Endothelial cell of umbilical vein (primary cell): ENCODE results near the gene ALPK1. TPM values are rescaled to one million over a fixed set of nuclear protein-coding genes. Genes with fewer than 3 reads are reported as not detected.

Experiments used
- BruUV-seq: library from RNA; stranded (reverse); fragments of 400-500 nt; replicated peaks from 2 replicates; lab custom pipeline; 2021; lab: Mats Ljungman, UMichigan
- CTCF ChIA-PET: fragments of 300-600, 350-600 bp; sonication (Branson Sonifier 250); formaldehyde crosslinking; loops from one replicate; lab custom pipeline; 2021; ENCODE audit warnings: antibody characterized with exemption, inconsistent platforms; lab: Charles Lee
- POLR2A ChIA-PET: fragments of 300-600, 350-600 bp; sonication (Branson Sonifier 250); formaldehyde crosslinking; loops from one replicate; lab custom pipeline; 2021; ENCODE audit warnings: antibody characterized with exemption, inconsistent platforms; lab: Charles Lee
- DNase-seq: peaks from one replicate; pipeline ENCODE4 v3.0.0-alpha.2; 2011; ENCODE audit warnings: low read depth, low spot score
- FAIRE-seq: peaks from 2 replicates; lab custom pipeline; 2011; peaks lifted over from hg19 to GRCh38; lab: Jason Lieb, UNC
- H2AFZ ChIP-seq: 2 replicates; pipeline ENCODE4 v1.6.0; 2012; ENCODE audit warnings: low read depth, low read length, control low read depth, inconsistent platforms
- H3K27ac ChIP-seq: 2 replicates; pipeline ENCODE4 v1.5.1; 2011; ENCODE audit warnings: low read depth, mild to moderate bottlenecking, control low read depth, low read length, moderate library complexity; ENCODE audit not compliant: insufficient read depth
- H3K27me3 ChIP-seq, 2 experiments: 2 replicates each; pipeline versions ENCODE4 v1.6.0 to v1.6.1; 2011; ENCODE audit warnings: low read length in 2 of 2, mixed read lengths in 1 of 2; ENCODE audit not compliant: control insufficient read depth in 2 of 2, insufficient read depth in 2 of 2
- H3K36me3 ChIP-seq, 2 experiments: 2 replicates in 1 of 2; 3 replicates in 1 of 2; pipeline ENCODE4 v1.5.1; 2011; ENCODE audit warnings: low read length in 2 of 2, mild to moderate bottlenecking in 1 of 2, moderate library complexity in 1 of 2; ENCODE audit not compliant: control insufficient read depth in 2 of 2, insufficient read depth in 2 of 2; ENCODE audit errors: extremely low read depth in 1 of 2
- H3K4me1 ChIP-seq: 3 replicates; pipeline ENCODE4 v1.5.1; 2011; ENCODE audit warnings: mild to moderate bottlenecking, low read length; ENCODE audit not compliant: control insufficient read depth, insufficient read depth; ENCODE audit errors: extremely low read depth
- H3K4me2 ChIP-seq: 2 replicates; pipeline ENCODE4 v1.6.1; 2011; ENCODE audit warnings: low read length, control low read depth, mixed read lengths; ENCODE audit not compliant: insufficient read depth
- H3K4me3 ChIP-seq, 3 experiments: fragments of 200-600 bp in 1 of 3; sonication (generic), shearing (Covaris generic) in 1 of 3; replicated peaks in 1 of 3; 2 replicates each; pipeline ENCODE4 v1.5.1; 2011 to 2016; ENCODE audit warnings: control low read depth in 3 of 3, low read length in 3 of 3, mild to moderate bottlenecking in 2 of 3, inconsistent platforms in 1 of 3, low read depth in 1 of 3, moderate library complexity in 1 of 3; ENCODE audit not compliant: insufficient read depth in 1 of 3
- H3K79me2 ChIP-seq: 2 replicates; pipeline ENCODE4 v1.6.0; 2012; ENCODE audit warnings: low read length, inconsistent platforms; ENCODE audit not compliant: control insufficient read depth, insufficient read depth
- H3K9ac ChIP-seq: replicated peaks from 2 replicates; pipeline ENCODE3; 2011; ENCODE audit warnings: low read length, control low read depth; ENCODE audit not compliant: insufficient read depth; ENCODE audit errors: extremely low read depth
- H3K9me1 ChIP-seq: replicated peaks from 3 replicates; pipeline ENCODE4 v1.6.0; 2011; ENCODE audit warnings: mild to moderate bottlenecking, low read length; ENCODE audit not compliant: control insufficient read depth, insufficient read depth; ENCODE audit errors: extremely low read depth
- H3K9me3 ChIP-seq: replicated peaks from 2 replicates; pipeline ENCODE4 v1.5.1; 2012; ENCODE audit warnings: low read length, inconsistent platforms; ENCODE audit not compliant: control insufficient read depth, insufficient read depth
- H4K20me1 ChIP-seq: replicated peaks from 2 replicates; pipeline ENCODE3; 2011; ENCODE audit warnings: mild to moderate bottlenecking, low read length; ENCODE audit not compliant: control insufficient read depth, insufficient read depth; ENCODE audit errors: extremely low read depth
- EZH2 ChIP-seq: IDR thresholded peaks from 2 replicates; pipeline ENCODE4 v1.6.1; 2012; ENCODE audit warnings: borderline replicate concordance, low read depth, mild to moderate bottlenecking, moderate library complexity, low read length, inconsistent platforms; ENCODE audit not compliant: severe bottlenecking
- FOS ChIP-seq: IDR thresholded peaks from 2 replicates; pipeline ENCODE4 v1.6.1; 2011; ENCODE audit warnings: mild to moderate bottlenecking, low read length, moderate library complexity, borderline replicate concordance; ENCODE audit not compliant: insufficient read depth
- GATA2 ChIP-seq: IDR thresholded peaks from 2 replicates; pipeline ENCODE4 v1.7.0; 2011; ENCODE audit warnings: low read depth, mild to moderate bottlenecking, moderate library complexity, mixed read lengths, low read length; ENCODE audit not compliant: insufficient read length, insufficient read depth
- JUN ChIP-seq: IDR thresholded peaks from 2 replicates; pipeline ENCODE4 v1.6.1; 2011; ENCODE audit warnings: borderline replicate concordance, low read depth; ENCODE audit not compliant: insufficient read length, insufficient read depth
- MAX ChIP-seq: IDR thresholded peaks from 2 replicates; pipeline ENCODE4 v1.6.1; 2011; ENCODE audit not compliant: insufficient read depth, insufficient read length
- MYC ChIP-seq: IDR thresholded peaks from one replicate; pipeline ENCODE4 v1.6.1; 2011; ENCODE audit warnings: mild to moderate bottlenecking, low read depth, low read length
- POLR2A ChIP-seq: IDR thresholded peaks from 2 replicates; pipeline ENCODE4 v1.6.1; 2012; ENCODE audit warnings: low read depth, mild to moderate bottlenecking, control low read depth, low read length
- POLR2AphosphoS5 ChIP-seq: IDR thresholded peaks from 2 replicates; pipeline ENCODE4 v1.6.1; 2012; ENCODE audit warnings: low read depth, mild to moderate bottlenecking, control low read depth, low read length, moderate library complexity; ENCODE audit not compliant: insufficient read depth
- dilution Hi-C: fragments of 300-500 bp; cut with MboI; formaldehyde crosslinking; loops from one replicate; pipeline ENCODE4 v1.15.0; 2019; ENCODE audit warnings: low sequenced_read_pairs; ENCODE audit not compliant: extremely low pct_ligation_motif_present
- intact Hi-C: fragments of 100-400 bp; cut with micrococcal nuclease; formaldehyde crosslinking; loops from one replicate; pipeline ENCODE4 v1.10.0; 2022
- polyA plus RNA-seq, 4 experiments: library from polyadenylated mRNA; depleted of rRNA in 3 of 4; stranded (reverse) in 3 of 4; unstranded in 1 of 4; fragments of >200 nt; gene quantifications; 2 replicates each; pipeline versions ENCODE4 v1.2.1 to v1.2.3, GENCODE V29; 2011 to 2012; ENCODE audit warnings: missing spikeins in 1 of 4
- total RNA-seq: library from RNA; stranded (reverse); gene quantifications from 2 replicates; pipeline ENCODE4 v1.2.3, GENCODE V29; 2021
- TF ChIP-seq, protein P1 (sequence below), 2 donors: IDR thresholded peaks; 1 replicate in 1 of 2; 2 replicates in 1 of 2; pipeline ENCODE4 v1.5.1; 2011; ENCODE audit warnings: low read length in 2 of 2, mild to moderate bottlenecking in 2 of 2, moderate library complexity in 2 of 2, control low read depth in 1 of 2, inconsistent platforms in 1 of 2, low read depth in 1 of 2; ENCODE audit not compliant: insufficient read depth in 1 of 2; ENCODE audit errors: extremely low read depth in 1 of 2

The ALPK1 gene
- total and polyA plus RNA-seq, 2 donors (not counting 3 experiments of a cell fraction or from before 2014, with no cell fraction given): 1.4 to 5.5 TPM

GRCh38 chr4:112357897-112358296 lies 60.7 kb downstream of the ALPK1 start:
- Histone ChIP-seq H3K36me3 (no peaks in the 10 kb centered on the region), H3K27ac (no peak overlapping the region), H3K4me3 (no peak overlapping the region), H3K4me2 (no peak overlapping the region), H3K9me1 (no peaks in the 10 kb centered on the region), H3K79me2 (no peaks in the 10 kb centered on the region), H3K4me1 (no peaks in the 10 kb centered on the region), H3K9me3 (no peaks in the 10 kb centered on the region), H2AFZ (no peak overlapping the region), H3K9ac (no peak overlapping the region), H3K27me3 (no peaks in the 10 kb centered on the region), H4K20me1 (no peaks in the 10 kb centered on the region)
- CTCF ChIA-PET: no interaction called here
- TF ChIP-seq MAX (no peak), GATA2 (no peak), FOS (no peak), MYC (no peak), POLR2A (no peak), JUN (no peak), POLR2AphosphoS5 (no peak), EZH2 (no peak)
- TF ChIP-seq, protein P1, sequence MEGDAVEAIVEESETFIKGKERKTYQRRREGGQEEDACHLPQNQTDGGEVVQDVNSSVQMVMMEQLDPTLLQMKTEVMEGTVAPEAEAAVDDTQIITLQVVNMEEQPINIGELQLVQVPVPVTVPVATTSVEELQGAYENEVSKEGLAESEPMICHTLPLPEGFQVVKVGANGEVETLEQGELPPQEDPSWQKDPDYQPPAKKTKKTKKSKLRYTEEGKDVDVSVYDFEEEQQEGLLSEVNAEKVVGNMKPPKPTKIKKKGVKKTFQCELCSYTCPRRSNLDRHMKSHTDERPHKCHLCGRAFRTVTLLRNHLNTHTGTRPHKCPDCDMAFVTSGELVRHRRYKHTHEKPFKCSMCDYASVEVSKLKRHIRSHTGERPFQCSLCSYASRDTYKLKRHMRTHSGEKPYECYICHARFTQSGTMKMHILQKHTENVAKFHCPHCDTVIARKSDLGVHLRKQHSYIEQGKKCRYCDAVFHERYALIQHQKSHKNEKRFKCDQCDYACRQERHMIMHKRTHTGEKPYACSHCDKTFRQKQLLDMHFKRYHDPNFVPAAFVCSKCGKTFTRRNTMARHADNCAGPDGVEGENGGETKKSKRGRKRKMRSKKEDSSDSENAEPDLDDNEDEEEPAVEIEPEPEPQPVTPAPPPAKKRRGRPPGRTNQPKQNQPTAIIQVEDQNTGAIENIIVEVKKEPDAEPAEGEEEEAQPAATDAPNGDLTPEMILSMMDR (IDR thresholded peaks at IDR 0.05; ENCODE audit: extremely low read depth in 1 of 2, insufficient read depth in 1 of 2, low read depth in 1 of 2, low read length in 2 of 2): no peak
- BruUV-seq: no TSS peak
- POLR2A ChIA-PET: no interaction called here
- intact Hi-C loops: no loop called here
- FAIRE-seq (no peak), DNase-seq (no peak)
- dilution Hi-C loops: no loop called here
